Breast epithelium (tissue), 4 donors: ENCODE results near the gene CDK2. TPM values are rescaled to one million over a fixed set of nuclear protein-coding genes. Genes with fewer than 3 reads are reported as not detected.

Source experiments
- DNase-seq, 2 donors: peaks; one replicate each; pipeline ENCODE4 v3.0.0-alpha.2; 2019; ENCODE audit warnings: low spot score in 2 of 2
- H3K27ac ChIP-seq, 2 donors: fragments of 200-600 bp; sonication (generic) in 1 of 2; one replicate each; pipeline ENCODE4 v1.5.1; 2016 to 2019; ENCODE audit warnings: mild to moderate bottlenecking in 1 of 2
- H3K27me3 ChIP-seq, 2 donors: fragments of 200-600 bp; sonication (generic) in 1 of 2; one replicate each; pipeline versions ENCODE4 v1.5.1 to v1.6.0; 2017 to 2019; ENCODE audit warnings: control low read depth in 1 of 2, mild to moderate bottlenecking in 1 of 2
- H3K36me3 ChIP-seq: fragments of 200-600 bp; one replicate; pipeline ENCODE4 v1.5.1; 2019
- H3K4me1 ChIP-seq, 2 donors: fragments of 200-600 bp; sonication (generic); one replicate each; pipeline ENCODE4 v1.5.1; 2016 to 2019; ENCODE audit warnings: control low read depth in 1 of 2
- H3K4me3 ChIP-seq, 3 donors: fragments of 200-600 bp; sonication (generic); 1 replicate in 2 of 3; 2 replicates in 1 of 3; pipeline ENCODE4 v1.5.1; 2016 to 2019; ENCODE audit warnings: mild to moderate bottlenecking in 3 of 3, moderate library complexity in 2 of 3
- H3K9me3 ChIP-seq, 2 donors: fragments of 200-600 bp; sonication (generic) in 1 of 2; one replicate each; pipeline ENCODE4 v1.5.1; 2016 to 2019; ENCODE audit warnings: control low read depth in 1 of 2
- CTCF ChIP-seq, 3 donors: fragments of 450-650 bp; IDR thresholded peaks; one replicate each; pipeline ENCODE4 v1.5.1; 2016 to 2017; ENCODE audit warnings: antibody characterized with exemption in 3 of 3, mild to moderate bottlenecking in 3 of 3, moderate library complexity in 3 of 3
- POLR2A ChIP-seq: fragments of 450-650 bp; IDR thresholded peaks from one replicate; pipeline ENCODE4 v1.6.1; 2016; ENCODE audit warnings: antibody characterized with exemption, mild to moderate bottlenecking, moderate library complexity
- POLR2AphosphoS5 ChIP-seq, 3 donors: sonication (generic); formaldehyde crosslinking; IDR thresholded peaks; one replicate each; pipeline ENCODE4 v1.6.1; 2017; ENCODE audit warnings: antibody characterized with exemption in 3 of 3
- intact Hi-C: fragments of 100-400 bp; cut with DNase I; formaldehyde crosslinking; loops from one replicate; pipeline ENCODE4 v1.15.1; 2023; ENCODE audit warnings: low total_unique reads
- total RNA-seq, 3 donors: library from RNA; depleted of rRNA; stranded (reverse); fragments of >200 nt; gene quantifications; one replicate each; pipeline ENCODE4 v1.1.0, GENCODE V29; 2016

The CDK2 gene
- total RNA-seq, 3 donors from 2014 or later: 8.2 to 27.2 (median 27.1) TPM

- Histone ChIP-seq H3K9me3 (no peaks in the 10 kb centered on the region), H3K36me3 (no peaks in the 10 kb centered on the region), H3K4me3 (peak within 1 kb of the TSS; percentile 66 to 96 (median 79)), H3K27ac (peak within 1 kb of the TSS; percentile 85 to 89), H3K27me3 (no peaks in the 10 kb centered on the region), H3K4me1 (peaks cover 4 to 20% of the 10 kb centered on the region in 2 donors)
- TF ChIP-seq CTCF (IDR thresholded peaks at IDR 0.05) (peak; percentile 23 to 38 (median 31)), POLR2AphosphoS5 (IDR thresholded peaks at IDR 0.05) (no peak)
- no peak for DNase-seq
- intact Hi-C loops: loop anchor here (10.0 kb wide), 1 partner anchor 96 kb away; no protein-coding TSS in a partner anchor
Observed at GRCh38 chr12:55930771-55931316, 35.8 kb upstream of the CDK2 start, which contains the start of gene DGKA. Gene DGKA, plus strand, starts transcription at chr12:55931162. Its CDS starts 5,342 bp downstream, at chr12:55936504.

GRCh38 chr12:55931317-55931779 is 35.3 kb upstream of the CDK2 start:
- DNase-seq: no peak
- Histone ChIP-seq H3K4me3 (peak overlapping the region; percentile 66 to 96 (median 79)), H3K36me3 (no peaks in the 10 kb centered on the region), H3K9me3 (no peaks in the 10 kb centered on the region), H3K27me3 (no peaks in the 10 kb centered on the region), H3K27ac (peak overlapping the region; percentile 85 to 89), H3K4me1 (peaks cover 4 to 20% of the 10 kb centered on the region in 2 donors)
- TF ChIP-seq POLR2A (no peak), CTCF (IDR thresholded peaks at IDR 0.05) (no peak), POLR2AphosphoS5 (IDR thresholded peaks at IDR 0.05) (no peak)
- intact Hi-C loops: loop anchor here (10.0 kb wide), 1 partner anchor 97 kb away; no protein-coding TSS in a partner anchor

GRCh38 chr12:55931780-55932550 is 34.7 kb upstream of the CDK2 start:
- DNase-seq: peak in 1 of 2 donors; percentile 43
- Histone ChIP-seq H3K4me1 (peaks cover 4 to 20% of the 10 kb centered on the region in 2 donors), H3K27ac (peak overlapping the region; percentile 85 to 89), H3K9me3 (no peaks in the 10 kb centered on the region), H3K36me3 (no peaks in the 10 kb centered on the region), H3K27me3 (no peaks in the 10 kb centered on the region), H3K4me3 (peak overlapping the region; percentile 66 to 96 (median 79))
- TF ChIP-seq POLR2AphosphoS5 (IDR thresholded peaks at IDR 0.05): peak in 1 of 3 donors; percentile 23
- no peak for TF ChIP-seq POLR2A
- intact Hi-C loops: loop anchor here (10.0 kb wide), 1 partner anchor 97 kb away; no protein-coding TSS in a partner anchor

- no peak for DNase-seq
- H3K36me3 ChIP-seq: no peaks in the 10 kb centered on the region
- H3K27me3 ChIP-seq: no peaks in the 10 kb centered on the region
- no peaks in the 10 kb centered on the region for H3K9me3 ChIP-seq
- intact Hi-C loops: loop anchor here (10.0 kb wide), 1 partner anchor 98 kb away; no protein-coding TSS in a partner anchor
- peak overlapping the region; percentile 85 to 89 for H3K27ac ChIP-seq
- peaks cover 4 to 20% of the 10 kb centered on the region in 2 donors for H3K4me1 ChIP-seq
- H3K4me3 ChIP-seq: peak overlapping the region; percentile 66 to 96 (median 79)
- no peak for TF ChIP-seq POLR2A
Observed at GRCh38 chr12:55932551-55932910, 34.1 kb upstream of the CDK2 start.

- H3K27ac ChIP-seq: peak overlapping the region in 1 of 2 donors; percentile 85
- H3K9me3 ChIP-seq: no peaks in the 10 kb centered on the region
- TF ChIP-seq POLR2AphosphoS5 (IDR thresholded peaks at IDR 0.05) (no peak), CTCF (IDR thresholded peaks at IDR 0.05) (no peak), POLR2A (no peak)
- no peak for DNase-seq
- H3K4me3 ChIP-seq: peak overlapping the region in 2 of 3 donors; percentile 79 to 96
- H3K4me1 ChIP-seq: peaks cover 4 to 20% of the 10 kb centered on the region in 2 donors
- H3K27me3 ChIP-seq: no peaks in the 10 kb centered on the region
- no peaks in the 10 kb centered on the region for H3K36me3 ChIP-seq
- intact Hi-C loops: loop anchor here (10.0 kb wide), 1 partner anchor 98 kb away; no protein-coding TSS in a partner anchor
Observed at GRCh38 chr12:55933169-55933798, 33.3 kb upstream of the CDK2 start.
